T-helper 1 cell treated with Interleukin-12 subunit alpha and Interleukin-12 subunit beta and Interleukin-4 antibody, amounts not matched to agents 30 ng/mL and 1 ng/mL, for 36 hours (primary cell): ENCODE measurements around the gene STAT5A. TPM values are rescaled to one million over a fixed set of nuclear protein-coding genes. Genes with fewer than 3 reads are reported as not detected.
"Not testable (repeated sequence)": the region's sequence is repeated elsewhere in the genome, so short reads cannot be mapped to it uniquely, and the experiment has no call there.

Source experiments
- intact Hi-C: fragments of 100-400 bp; cut with micrococcal nuclease; formaldehyde crosslinking; loops from one replicate; pipeline ENCODE4 v1.15.1; 2024
- total RNA-seq: library from RNA; stranded (reverse); gene quantifications from 2 replicates; pipeline ENCODE4 v1.2.3, GENCODE V29; 2022

STAT5A gene
- total RNA-seq, 1 donor from 2014 or later, result 170 TPM

GRCh38 chr17:42358434-42358833 is 70.1 kb downstream of the STAT5A start:
- intact Hi-C loops, result no loop called here

- intact Hi-C loops, result no loop called here
Observed at GRCh38 chr17:42359133-42359532, 70.8 kb downstream of the STAT5A start.

GRCh38 chr17:42360388-42360787 is 72.1 kb downstream of the STAT5A start:
- intact Hi-C loops, result not testable (repeated sequence)

Other genes starting within 250 kb of the STAT5A start
- 0.10 TPM in 2 replicates for gene C17orf113, start 237.9 kb upstream of the STAT5A start, total RNA-seq
- not detected in 2 replicates for gene ZNF385C, start 190.0 kb upstream of the STAT5A start, total RNA-seq
- 76.9 and 80.6 TPM in 2 replicates for gene DHX58, start 175.8 kb upstream of the STAT5A start, total RNA-seq
- gene KAT2A, start 167.1 kb upstream of the STAT5A start, total RNA-seq, result 38.1 and 38.9 TPM in 2 replicates
- not detected in 2 replicates for gene HSPB9, start 165.7 kb upstream of the STAT5A start, total RNA-seq
- 99.0 and 107 TPM in 2 replicates for gene RAB5C, start 133.5 kb upstream of the STAT5A start, total RNA-seq
- gene KCNH4, start 107.4 kb upstream of the STAT5A start, total RNA-seq, result 0.41 and 0.59 TPM in 2 replicates
- gene HCRT, start 103.0 kb upstream of the STAT5A start, total RNA-seq, result 0.39 TPM in 1 of 2 replicates, not detected in the other
- 16.3 and 17.2 TPM in 2 replicates for gene GHDC, start 94.0 kb upstream of the STAT5A start, total RNA-seq
- gene STAT5B, start 12.1 kb upstream of the STAT5A start, total RNA-seq, result 156 TPM in 2 replicates
- 230 and 240 TPM in 2 replicates for gene STAT3, start 99.9 kb downstream of the STAT5A start, total RNA-seq
- gene CAVIN1, start 134.8 kb downstream of the STAT5A start, total RNA-seq, result 1.9 TPM in 2 replicates
- gene ATP6V0A1, start 170.4 kb downstream of the STAT5A start, total RNA-seq, result 25.3 and 27.7 TPM in 2 replicates
- gene NAGLU, start 247.7 kb downstream of the STAT5A start, total RNA-seq, result 19.6 and 22.2 TPM in 2 replicates